H1 (cell line): Measurements from ENCODE around the gene FOXP4. TPM values are rescaled to one million over a fixed set of nuclear protein-coding genes. Genes with fewer than 3 reads are reported as not detected.

ENCODE experiments used
- CTCF ChIA-PET: fragments of 300-600 bp; sonication (Branson Sonifier 250); formaldehyde crosslinking; loops from one replicate; lab custom pipeline; 2021; ENCODE audit not compliant: partially characterized antibody; lab: Charles Lee
- POLR2A ChIA-PET: fragments of 300-600 bp; sonication (Branson Sonifier 250); formaldehyde crosslinking; loops from one replicate; lab custom pipeline; 2021; ENCODE audit warnings: inconsistent platforms; ENCODE audit not compliant: partially characterized antibody; lab: Charles Lee
- DNase-seq, 2 experiments: peaks; one replicate each; pipeline versions ENCODE4 v3.0.0 to v3.0.0-alpha.2; 2010 to 2022; ENCODE audit warnings: low spot score in 2 of 2, low read depth in 1 of 2, mixed read lengths in 1 of 2
- FAIRE-seq: peaks from 2 replicates; lab custom pipeline; 2011; peaks lifted over from hg19 to GRCh38; lab: Jason Lieb, UNC
- H2AFZ ChIP-seq: 2 replicates; pipeline ENCODE4 v1.8.1; 2012; ENCODE audit warnings: low read length, inconsistent platforms
- H2AK5ac ChIP-seq: 2 replicates; pipeline ENCODE4 v1.6.1; 2013; ENCODE audit warnings: low read depth, low read length
- H2BK120ac ChIP-seq: replicated peaks from 2 replicates; pipeline ENCODE3; 2013; ENCODE audit warnings: low read depth, low read length, inconsistent platforms
- H2BK12ac ChIP-seq: 2 replicates; pipeline ENCODE4 v1.6.1; 2013; ENCODE audit warnings: low read depth, low read length
- H2BK15ac ChIP-seq: 2 replicates; pipeline ENCODE4 v1.6.1; 2013; ENCODE audit warnings: low read length
- H2BK20ac ChIP-seq: 2 replicates; pipeline ENCODE4 v1.6.1; 2013; ENCODE audit warnings: low read length
- H2BK5ac ChIP-seq: 2 replicates; pipeline ENCODE4 v1.6.1; 2013; ENCODE audit warnings: low read depth, low read length
- H3K14ac ChIP-seq: 2 replicates; pipeline ENCODE4 v1.6.1; 2013; ENCODE audit warnings: inconsistent platforms; ENCODE audit not compliant: insufficient read length
- H3K18ac ChIP-seq: 2 replicates; pipeline ENCODE4 v1.6.1; 2013; ENCODE audit warnings: low read length; ENCODE audit errors: extremely low read depth
- H3K23ac ChIP-seq: 2 replicates; pipeline ENCODE4 v1.6.1; 2013; ENCODE audit warnings: inconsistent platforms; ENCODE audit not compliant: insufficient read length
- H3K23me2 ChIP-seq: 2 replicates; pipeline ENCODE4 v1.6.1; 2013; ENCODE audit warnings: low read depth, low read length
- H3K27ac ChIP-seq: 2 replicates; pipeline ENCODE4 v1.6.1; 2011; ENCODE audit warnings: low read depth, low read length, inconsistent platforms
- H3K27me3 ChIP-seq, 4 experiments: replicated peaks in 1 of 4; 1 replicate in 1 of 4; 2 replicates in 3 of 4; pipeline versions ENCODE4 v1.6.1 to v1.8.1; 2011 to 2013; ENCODE audit warnings: low read length in 3 of 4, mild to moderate bottlenecking in 3 of 4, inconsistent platforms in 2 of 4, mixed read lengths in 2 of 4, moderate library complexity in 1 of 4; ENCODE audit not compliant: control insufficient read depth in 3 of 4, insufficient read depth in 3 of 4; ENCODE audit errors: extremely low read depth in 1 of 4
- H3K36me3 ChIP-seq, 4 experiments: 2 replicates each; pipeline versions ENCODE4 v1.6.1 to v1.8.1; 2011 to 2013; ENCODE audit warnings: mild to moderate bottlenecking in 4 of 4, low read length in 3 of 4, moderate library complexity in 2 of 4, control low read depth in 1 of 4, inconsistent platforms in 1 of 4; ENCODE audit not compliant: insufficient read depth in 4 of 4, control insufficient read depth in 2 of 4
- H3K4ac ChIP-seq: replicated peaks from 2 replicates; pipeline ENCODE3; 2013; ENCODE audit warnings: low read length, low read depth, mixed read lengths, inconsistent platforms; ENCODE audit not compliant: insufficient read length
- H3K4me1 ChIP-seq, 4 experiments: replicated peaks in 1 of 4; 1 replicate in 1 of 4; 2 replicates in 3 of 4; pipeline versions ENCODE4 v1.6.1 to v1.8.1; 2011 to 2013; ENCODE audit warnings: low read length in 3 of 4, inconsistent platforms in 2 of 4, mixed read lengths in 1 of 4; ENCODE audit not compliant: insufficient read depth in 4 of 4, control insufficient read depth in 3 of 4
- H3K4me2 ChIP-seq, 2 experiments: 2 replicates each; pipeline versions ENCODE4 v1.6.1 to v1.8.1; 2011 to 2013; ENCODE audit warnings: low read depth in 2 of 2, low read length in 2 of 2, control low read depth in 1 of 2, inconsistent platforms in 1 of 2, mild to moderate bottlenecking in 1 of 2; ENCODE audit not compliant: insufficient read depth in 1 of 2
- H3K4me3 ChIP-seq, 4 experiments: fragments of 200-600, 300-600 bp in 1 of 4; sonication (generic), shearing (Covaris generic), sonication (Bioruptor Twin) in 1 of 4; 2 replicates each; pipeline versions ENCODE4 v1.5.1 to v1.8.1; 2011 to 2016; ENCODE audit warnings: low read length in 4 of 4, low read depth in 3 of 4, control low read depth in 2 of 4, inconsistent platforms in 2 of 4, mild to moderate bottlenecking in 2 of 4, mixed read lengths in 1 of 4, moderate library complexity in 1 of 4; ENCODE audit not compliant: insufficient read depth in 2 of 4; ENCODE audit errors: extremely low read depth in 1 of 4
- H3K56ac ChIP-seq: replicated peaks from 2 replicates; pipeline ENCODE3; 2013; ENCODE audit warnings: low read depth, mild to moderate bottlenecking, mixed read lengths, low read length, inconsistent platforms; ENCODE audit not compliant: insufficient read length
- H3K79me1 ChIP-seq: 2 replicates; pipeline ENCODE4 v1.6.1; 2013; ENCODE audit warnings: low read depth, low read length, control low read depth
- H3K79me2 ChIP-seq, 2 experiments: 2 replicates each; pipeline versions ENCODE4 v1.6.1 to v1.8.1; 2012 to 2013; ENCODE audit warnings: low read length in 2 of 2, mild to moderate bottlenecking in 2 of 2, inconsistent platforms in 1 of 2; ENCODE audit not compliant: insufficient read depth in 2 of 2, control insufficient read depth in 1 of 2
- H3K9ac ChIP-seq, 4 experiments: replicated peaks in 1 of 4; 1 replicate in 1 of 4; 2 replicates in 3 of 4; pipeline versions ENCODE4 v1.6.1 to v1.8.1; 2011 to 2013; ENCODE audit warnings: low read depth in 3 of 4, low read length in 3 of 4, control low read depth in 2 of 4, mild to moderate bottlenecking in 2 of 4, moderate library complexity in 2 of 4, inconsistent platforms in 1 of 4; ENCODE audit errors: extremely low read depth in 1 of 4
- H3K9me3 ChIP-seq, 2 experiments: 2 replicates each; pipeline versions ENCODE4 v1.6.1 to v1.8.1; 2012 to 2013; ENCODE audit warnings: mild to moderate bottlenecking in 2 of 2, moderate library complexity in 2 of 2, control low read depth in 1 of 2, inconsistent platforms in 1 of 2, low read depth in 1 of 2, low read length in 1 of 2, mixed read lengths in 1 of 2; ENCODE audit not compliant: insufficient read depth in 2 of 2
- H4K20me1 ChIP-seq, 2 experiments: replicated peaks in 1 of 2; 2 replicates each; pipeline versions ENCODE3 to v1.8.1; 2011 to 2013; ENCODE audit warnings: inconsistent platforms in 2 of 2, low read length in 2 of 2, mild to moderate bottlenecking in 1 of 2; ENCODE audit not compliant: insufficient read depth in 2 of 2, control insufficient read depth in 1 of 2
- H4K5ac ChIP-seq: 2 replicates; pipeline ENCODE4 v1.6.1; 2013; ENCODE audit warnings: low read length, low read depth, mixed read lengths, inconsistent platforms; ENCODE audit not compliant: insufficient read length
- H4K8ac ChIP-seq: 2 replicates; pipeline ENCODE4 v1.8.0; 2013; ENCODE audit warnings: mild to moderate bottlenecking, moderate library complexity, low read length, inconsistent platforms; ENCODE audit not compliant: insufficient read depth; ENCODE audit errors: extremely low read depth
- H4K91ac ChIP-seq: replicated peaks from 2 replicates; pipeline ENCODE3; 2013; ENCODE audit warnings: low read length, mixed read lengths, inconsistent platforms; ENCODE audit not compliant: insufficient read length
- CBX5 ChIP-seq: fragments of 300-800, 300-1000 bp; sonication (generic); IDR thresholded peaks from 2 replicates; pipeline ENCODE4 v1.7.1; 2016; ENCODE audit warnings: antibody characterized with exemption, low read length, low read depth
- CTCF ChIP-seq, 3 experiments: IDR thresholded peaks; 1 replicate in 2 of 3; 2 replicates in 1 of 3; pipeline versions ENCODE4 v1.5.1 to v1.6.1; 2011; ENCODE audit warnings: low read length in 3 of 3, mild to moderate bottlenecking in 3 of 3, inconsistent platforms in 2 of 3, low read depth in 1 of 3, moderate library complexity in 1 of 3; ENCODE audit not compliant: insufficient read depth in 1 of 3; ENCODE audit errors: control extremely low read depth in 1 of 3
- HDAC2 ChIP-seq, 2 experiments: fragments of 300-600 bp in 1 of 2; sonication (generic) in 1 of 2; IDR thresholded peaks; 2 replicates each; pipeline ENCODE4 v1.6.1; 2011 to 2012; ENCODE audit warnings: low read depth in 2 of 2, low read length in 2 of 2, mild to moderate bottlenecking in 2 of 2, moderate library complexity in 2 of 2, borderline replicate concordance in 1 of 2, inconsistent platforms in 1 of 2
- JUN ChIP-seq: IDR thresholded peaks from 2 replicates; pipeline ENCODE4 v1.6.1; 2011; ENCODE audit warnings: low read depth, mild to moderate bottlenecking, improper control_type of control experiment, low read length
- KDM5A ChIP-seq: fragments of 200-600 bp; IDR thresholded peaks from 2 replicates; pipeline ENCODE4 v1.7.1; 2012; ENCODE audit warnings: mild to moderate bottlenecking, low read length, inconsistent platforms, mixed read lengths
- TAF1 ChIP-seq: IDR thresholded peaks from 2 replicates; pipeline ENCODE4 v1.6.1; 2011; ENCODE audit warnings: mild to moderate bottlenecking, low read depth, low read length
- ZNF274 ChIP-seq: IDR thresholded peaks from 2 replicates; pipeline ENCODE4 v1.7.0; 2012; ENCODE audit warnings: low read length, borderline replicate concordance; ENCODE audit errors: extremely low read depth
- WGBS, 2 experiments: shearing (Covaris generic) in 1 of 2; methylation state at CpG; one replicate each; pipeline versions ENCODE4 v1.1.6 to v1.1.7; 2013 to 2015; ENCODE audit warnings: low lambda C conversion rate in 2 of 2, mixed read lengths in 2 of 2, inconsistent platforms in 1 of 2, low coverage in 1 of 2, missing lambda C conversion rate in 1 of 2; ENCODE audit not compliant: insufficient replicate concordance in 2 of 2, insufficient coverage in 1 of 2, insufficient read length in 1 of 2; ENCODE audit errors: extremely low coverage in 1 of 2, missing lambda C conversion rate in 1 of 2; 5-methylcytosine and 5-hydroxymethylcytosine counted together
- polyA plus RNA-seq, 7 experiments: library from polyadenylated mRNA; depleted of rRNA in 3 of 7; stranded (reverse) in 5 of 7; unstranded in 2 of 7; fragments of >200 nt in 5 of 7; fragments of 200-250 nt in 2 of 7; gene quantifications; 1 replicate in 5 of 7; 2 replicates in 1 of 7; 4 replicates in 1 of 7; pipeline versions ENCODE4 v1.2.1 to v1.2.3, GENCODE V29; 2011 to 2013; ENCODE audit warnings: missing spikeins in 2 of 7, mixed read lengths in 2 of 7
- total RNA-seq: library from RNA; stranded (reverse); fragmentation: NEBNext Ultra II Directional; extraction: Animal tissue kit (Norgen Biotek cat#: 25700); gene quantifications from 2 replicates; pipeline ENCODE4 v1.2.1, GENCODE V29; 2021

The FOXP4 gene
- total and polyA plus RNA-seq, 2 of the 8 experiments (the other 6 are each of a cell fraction or from before 2014, with no cell fraction given): 4.8 to 13.3 TPM

GRCh38 chr6:41522780-41523548 lies 23.2 kb upstream of the FOXP4 start:
- Histone ChIP-seq H4K8ac (no peak overlapping the region), H3K79me2 (no peaks in the 10 kb centered on the region), H3K9ac (no peak overlapping the region), H3K79me1 (no peaks in the 10 kb centered on the region), H3K4me3 (no peak overlapping the region), H3K56ac (no peak overlapping the region), H2AFZ (no peak overlapping the region), H3K4me1 (peaks cover 0 to 10% (median 4%) of the 10 kb centered on the region in 4 experiments; a peak in 5 of 7 replicates), H4K5ac (no peak overlapping the region), H3K27ac (no peak overlapping the region), H3K23ac (no peak overlapping the region), H4K20me1 (no peaks in the 10 kb centered on the region), H3K4ac (no peak overlapping the region), H4K91ac (no peak overlapping the region), H3K27me3 (peaks cover 0 to 8% (median 5%) of the 10 kb centered on the region in 4 experiments; a peak in 6 of 7 replicates), H2BK120ac (no peak overlapping the region), H3K9me3 (no peaks in the 10 kb centered on the region), H2BK15ac (no peak overlapping the region), H3K4me2 (no peak overlapping the region), H3K14ac (no peak overlapping the region), H2AK5ac (no peak overlapping the region), H3K18ac (no peak overlapping the region), H3K36me3 (no peaks in the 10 kb centered on the region), H2BK12ac (0 out of 2 replicates have a peak overlapping the region, but pooled peaks have one; percentile 6), H2BK5ac (no peak overlapping the region), H2BK20ac (no peak overlapping the region), H3K23me2 (no peaks in the 10 kb centered on the region)
- POLR2A ChIA-PET: interaction anchor here (1.3 kb wide), 1 partner anchor 34 kb away, joined by 3 read pairs; no protein-coding TSS in a partner anchor
- TF ChIP-seq KDM5A (no peak), CBX5 (no peak), HDAC2 (IDR thresholded peaks at IDR 0.05; ENCODE audit: borderline replicate concordance in 1 of 2, low read depth in 2 of 2, low read length in 2 of 2) (no peak), JUN (no peak), TAF1 (no peak), ZNF274 (no peak), CTCF (IDR thresholded peaks at IDR 0.05; ENCODE audit: control extremely low read depth in 1 of 3, insufficient read depth in 1 of 3, low read depth in 1 of 3, low read length in 3 of 3) (no peak)
- WGBS, 2 experiments: 86% methylated on average over 15 of the region's 15 CpGs; no CpG with 5 or more reads in 1 of the 2 experiments
- FAIRE-seq (no peak), DNase-seq (no peak)
- CTCF ChIA-PET: interaction anchor here (0.7 to 2.2 kb wide), 14 partner anchors 12 to 167 kb away, joined by 3 to 8 read pairs (median 4); no protein-coding TSS in a partner anchor
